Adipocyte (in vitro differentiated cells): ENCODE measurements around the gene NDUFV2.
"Not testable (repeated sequence)": the region's sequence is repeated elsewhere in the genome, so short reads cannot be mapped to it uniquely, and the experiment has no call there.

Experiments
- DNase-seq: peaks from one replicate; pipeline ENCODE4 v3.0.0-alpha.2; 2015; ENCODE audit warnings: low read depth
- H3K27me3 ChIP-seq: replicated peaks from 2 replicates; pipeline ENCODE4 v1.7.0; 2013; ENCODE audit warnings: mild to moderate bottlenecking, low read length, moderate library complexity; ENCODE audit not compliant: control insufficient read depth, insufficient read depth
- H3K36me3 ChIP-seq: 2 replicates; pipeline ENCODE4 v1.7.0; 2013; ENCODE audit warnings: low read length, mild to moderate bottlenecking, moderate library complexity; ENCODE audit not compliant: control insufficient read depth, insufficient read depth, severe bottlenecking
- H3K4me1 ChIP-seq: 2 replicates; pipeline ENCODE4 v1.7.0; 2013; ENCODE audit warnings: mild to moderate bottlenecking, low read length, moderate library complexity; ENCODE audit not compliant: control insufficient read depth, insufficient read depth
- H3K4me3 ChIP-seq: 2 replicates; pipeline ENCODE4 v1.7.0; 2013; ENCODE audit warnings: mild to moderate bottlenecking, low read length, moderate library complexity
- H3K9ac ChIP-seq: 2 replicates; pipeline ENCODE4 v1.7.0; 2013; ENCODE audit warnings: mild to moderate bottlenecking, low read length, moderate library complexity
- H3K9me3 ChIP-seq: 2 replicates; pipeline ENCODE4 v1.7.0; 2013; ENCODE audit warnings: mild to moderate bottlenecking, low read length, moderate library complexity; ENCODE audit not compliant: control insufficient read depth

The NDUFV2 gene

DNA sequence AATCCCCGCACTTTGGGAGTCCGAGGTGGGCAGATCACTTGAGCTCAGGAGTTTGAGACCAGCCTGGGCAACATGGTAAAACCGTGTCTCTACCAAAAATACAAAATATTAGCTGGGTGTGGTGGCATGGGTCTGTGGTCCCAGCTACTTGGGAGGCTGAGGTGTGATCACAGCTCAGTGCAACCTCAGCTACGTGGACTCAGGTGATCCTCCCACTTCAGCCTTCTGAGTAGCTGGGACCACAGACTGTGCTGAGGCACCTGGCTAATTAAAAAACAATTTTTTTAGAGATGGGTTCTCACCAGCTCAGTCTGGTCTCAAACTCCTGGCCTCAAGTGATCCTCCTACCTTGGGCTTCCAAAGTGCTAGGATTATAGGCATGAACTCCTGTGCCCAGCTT is 57.5 kb downstream of the NDUFV2 start:
- H3K36me3 ChIP-seq = no peaks in the 10 kb centered on the region
- no peaks in the 10 kb centered on the region for H3K27me3 ChIP-seq
- no peak overlapping the region for H3K4me3 ChIP-seq
- H3K9me3 ChIP-seq = peaks cover 2% of the 10 kb centered on the region
- H3K9ac ChIP-seq = no peak overlapping the region
- H3K4me1 ChIP-seq = no peaks in the 10 kb centered on the region
- DNase-seq = no peak

DNA sequence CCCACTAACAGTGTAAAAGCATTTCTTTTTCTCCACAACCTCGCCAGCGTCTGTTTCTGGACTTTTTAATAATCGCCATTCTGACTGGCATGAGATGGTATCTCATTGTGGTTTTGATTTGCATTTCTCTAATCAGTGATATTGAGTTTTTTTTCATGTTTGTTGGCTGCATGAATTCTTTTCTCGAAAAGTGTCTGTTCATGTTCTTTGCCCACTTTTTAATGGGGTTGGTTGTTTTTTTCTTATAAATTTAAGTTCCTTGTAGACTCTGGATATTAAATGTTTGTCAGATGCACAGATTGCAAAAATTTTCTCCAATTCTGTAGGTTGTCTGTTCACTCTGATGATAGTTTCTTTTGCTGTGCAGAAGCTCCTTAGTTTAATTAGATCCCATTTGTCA is 60.2 kb downstream of the NDUFV2 start:
- H3K9me3 ChIP-seq, H3K27me3 ChIP-seq, H3K9ac ChIP-seq, DNase-seq, H3K4me1 ChIP-seq, H3K36me3 ChIP-seq, H3K4me3 ChIP-seq: not testable (repeated sequence)

DNA sequence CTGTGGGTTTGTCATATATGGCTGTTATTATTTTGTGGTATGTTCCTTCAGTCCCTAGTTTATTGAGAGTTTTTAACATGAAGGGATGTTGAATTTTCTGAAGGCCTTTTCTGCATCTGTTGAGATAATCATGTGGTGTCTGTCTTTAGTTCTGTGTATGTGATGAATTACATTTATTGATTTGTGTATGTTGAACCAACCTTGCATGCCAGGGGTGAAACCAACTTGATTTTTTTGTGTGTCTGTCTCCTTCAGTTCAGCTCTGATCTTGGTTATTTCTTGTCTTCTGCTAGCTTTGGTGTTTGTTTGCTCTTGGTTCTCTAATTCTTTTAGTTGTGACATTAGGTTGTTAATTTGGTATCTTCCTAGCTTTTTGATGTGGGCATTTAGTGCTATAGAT is 61.6 kb downstream of the NDUFV2 start:
- H3K4me1 ChIP-seq, H3K9me3 ChIP-seq, H3K27me3 ChIP-seq, DNase-seq, H3K4me3 ChIP-seq, H3K36me3 ChIP-seq, H3K9ac ChIP-seq: not testable (repeated sequence)

DNA sequence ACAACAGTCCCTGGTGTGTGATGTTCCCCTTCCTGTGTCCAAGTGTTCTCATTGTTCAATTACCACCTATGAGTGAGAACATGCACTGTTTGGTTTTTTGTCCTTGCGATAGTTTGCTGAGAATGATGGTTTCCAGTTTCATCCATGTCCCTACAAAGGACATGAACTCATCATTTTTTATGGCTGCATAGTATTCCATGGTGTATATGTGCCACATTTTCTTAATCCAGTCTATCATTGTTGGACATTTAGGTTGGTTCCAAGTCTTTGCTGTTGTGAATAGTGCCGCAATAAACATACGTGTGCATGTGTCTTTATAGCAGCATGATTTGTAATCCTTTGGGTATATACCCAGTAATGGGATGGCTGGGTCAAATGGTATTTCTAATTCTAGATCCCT is 63.4 kb downstream of the NDUFV2 start:
- H3K4me3 ChIP-seq, H3K4me1 ChIP-seq, H3K9ac ChIP-seq, H3K9me3 ChIP-seq, DNase-seq, H3K27me3 ChIP-seq, H3K36me3 ChIP-seq: not testable (repeated sequence)

DNA sequence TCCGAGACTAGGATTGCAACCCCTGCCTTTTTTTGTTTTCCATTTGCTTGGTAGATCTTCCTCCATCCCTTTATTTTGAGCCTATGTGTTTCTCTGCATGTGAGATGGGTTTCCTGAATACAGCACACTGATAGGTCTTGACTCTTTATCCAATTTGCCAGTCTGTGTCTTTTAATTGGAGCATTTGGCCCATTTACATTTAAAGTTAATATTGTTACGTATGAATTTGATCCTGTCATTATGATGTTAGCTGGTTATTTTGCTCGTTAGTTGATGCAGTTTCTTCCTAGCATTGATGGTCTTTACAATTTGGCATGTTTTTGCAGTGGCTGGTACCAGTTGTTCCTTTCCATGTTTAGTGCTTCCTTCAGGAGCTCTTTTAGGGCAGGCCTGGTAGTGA is 67.0 kb downstream of the NDUFV2 start:
- H3K4me1 ChIP-seq, H3K36me3 ChIP-seq, DNase-seq: not testable (repeated sequence)

DNA sequence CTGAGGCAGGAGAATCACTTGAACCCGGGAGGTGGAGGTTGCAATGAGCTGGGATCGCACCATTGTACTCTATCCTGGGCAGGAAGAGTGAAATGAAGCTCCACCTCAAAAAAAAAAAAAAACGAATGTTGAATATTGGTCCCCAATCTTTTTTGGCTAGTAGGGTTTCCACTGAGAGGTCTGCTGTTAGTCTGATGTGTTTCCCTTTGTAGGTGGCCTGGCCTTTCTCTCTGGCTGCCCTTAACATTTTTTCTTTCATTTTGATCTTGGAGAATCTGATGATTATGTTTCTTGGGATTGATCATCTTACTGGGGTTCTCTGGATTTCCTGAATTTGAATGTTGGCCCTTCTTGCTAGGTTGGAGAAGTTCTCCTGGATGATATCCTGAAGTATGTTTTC is 69.4 kb downstream of the NDUFV2 start:
- not testable (repeated sequence) for DNase-seq, H3K9ac ChIP-seq, H3K27me3 ChIP-seq, H3K36me3 ChIP-seq, H3K4me3 ChIP-seq, H3K9me3 ChIP-seq
- peaks cover 12% of the 10 kb centered on the region for H3K4me1 ChIP-seq

More for the DNA sequence above, 67.0 kb downstream of the NDUFV2 start:
- H3K9me3 ChIP-seq, H3K27me3 ChIP-seq, H3K4me3 ChIP-seq, H3K9ac ChIP-seq: not testable (repeated sequence)

DNA sequence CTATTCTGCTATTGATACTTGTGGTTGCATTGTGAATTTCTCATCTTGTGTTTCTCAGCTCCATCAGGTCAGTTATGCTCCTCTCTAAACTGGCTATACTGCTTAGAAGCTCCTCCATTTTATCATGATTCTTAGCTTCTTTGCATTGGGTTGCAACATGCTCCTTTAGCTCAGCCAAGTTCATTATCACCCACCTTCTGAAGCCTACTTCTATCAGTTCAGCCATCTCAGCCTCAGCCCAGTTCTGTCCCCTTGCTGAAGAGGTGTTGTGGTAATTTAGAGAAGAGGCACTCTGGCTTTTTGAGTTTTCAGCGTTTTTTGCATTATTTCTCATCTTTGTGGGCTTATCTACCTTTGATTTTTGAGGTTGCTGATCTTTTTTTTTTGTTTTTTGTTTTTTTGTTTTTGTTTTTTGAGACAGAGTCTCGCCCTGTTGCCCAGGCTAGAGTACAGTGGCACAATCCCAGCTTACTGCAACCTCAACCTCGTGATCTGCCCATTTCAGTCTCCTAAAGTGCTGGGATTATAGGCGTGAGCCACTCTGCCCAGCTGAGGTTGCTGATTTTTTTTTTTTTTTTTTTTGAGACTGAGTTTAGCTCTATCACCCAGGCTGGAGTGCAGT is 70.1 kb downstream of the NDUFV2 start:
- Histone ChIP-seq H3K4me1 (peaks cover 19% of the 10 kb centered on the region), H3K9ac (no peak overlapping the region), H3K36me3 (no peaks in the 10 kb centered on the region), H3K9me3 (no peaks in the 10 kb centered on the region), H3K27me3 (no peaks in the 10 kb centered on the region), H3K4me3 (no peak overlapping the region)
- no peak for DNase-seq

DNA sequence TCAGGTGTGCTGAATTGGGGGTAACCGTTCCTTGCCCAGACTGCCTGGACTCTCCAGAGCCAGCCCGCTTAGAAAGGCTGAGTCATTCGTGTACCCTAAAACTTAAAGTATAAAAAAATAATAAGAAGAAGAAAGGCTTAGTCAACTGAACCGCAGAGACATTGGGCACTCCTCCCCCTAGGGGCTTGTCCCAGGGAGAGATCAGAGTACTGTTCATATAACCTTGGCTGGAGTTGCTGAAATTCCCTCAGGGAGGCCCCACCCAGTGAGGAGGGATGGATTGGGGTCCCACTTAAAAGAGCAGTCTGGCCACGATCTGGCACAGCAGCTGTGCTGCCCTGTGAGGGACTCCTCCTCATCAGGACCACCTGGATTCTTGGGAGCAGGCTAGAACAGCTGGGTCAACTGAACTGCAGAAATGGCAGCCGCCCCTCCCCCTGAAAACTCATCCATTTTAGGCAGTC is 71.3 kb downstream of the NDUFV2 start:
- Histone ChIP-seq H3K4me3 (no peak overlapping the region), H3K36me3 (no peaks in the 10 kb centered on the region), H3K4me1 (peaks cover 31% of the 10 kb centered on the region), H3K9me3 (no peaks in the 10 kb centered on the region), H3K9ac (no peak overlapping the region), H3K27me3 (no peaks in the 10 kb centered on the region)
- no peak for DNase-seq

DNA sequence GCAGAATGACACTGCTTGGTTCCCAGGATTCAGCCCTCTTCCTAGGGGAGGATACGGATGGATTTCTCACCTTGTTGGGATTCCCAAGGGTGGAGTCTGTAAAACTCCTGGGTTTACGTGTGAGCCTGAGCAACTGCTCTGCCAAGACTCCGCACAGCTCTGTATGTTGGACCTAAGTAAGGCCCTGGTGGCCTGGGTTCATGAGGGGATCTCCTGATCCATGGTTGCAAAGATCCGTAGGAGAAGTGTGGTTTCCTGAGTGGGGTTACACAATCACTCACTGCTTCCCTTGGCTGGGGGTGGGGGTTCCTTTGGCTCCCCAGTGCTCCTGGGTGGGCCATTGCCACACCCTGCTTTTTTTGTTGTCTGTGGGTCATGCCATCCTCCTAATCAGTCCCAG is 71.8 kb downstream of the NDUFV2 start:
- H3K9me3 ChIP-seq = no peaks in the 10 kb centered on the region

DNA sequence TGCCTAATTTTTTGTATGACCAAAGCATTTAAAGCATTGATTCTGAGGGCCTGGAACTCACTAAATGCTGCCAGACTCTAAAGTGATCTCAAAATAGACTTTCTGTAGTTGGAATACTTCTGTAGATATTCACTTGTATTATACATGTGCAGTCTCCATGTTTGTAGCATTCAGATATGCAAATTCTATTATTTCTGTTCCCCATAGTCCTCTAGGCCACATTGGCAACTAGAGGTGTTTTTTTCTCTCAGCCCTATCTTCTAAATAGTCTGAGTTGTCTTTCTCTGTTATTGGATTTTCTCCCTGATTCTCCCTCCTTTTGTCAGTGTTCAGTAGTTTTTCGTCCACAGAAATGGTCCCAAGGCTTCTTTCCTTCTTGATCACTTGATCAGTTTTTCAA is 72.6 kb downstream of the NDUFV2 start:
- Histone ChIP-seq H3K4me1 (peaks cover 34% of the 10 kb centered on the region), H3K27me3 (no peaks in the 10 kb centered on the region), H3K4me3 (no peak overlapping the region), H3K36me3 (no peaks in the 10 kb centered on the region), H3K9me3 (no peaks in the 10 kb centered on the region), H3K9ac (no peak overlapping the region)
- DNase-seq = no peak

More for the DNA sequence above, 71.8 kb downstream of the NDUFV2 start:
- Histone ChIP-seq H3K4me3 (no peak overlapping the region), H3K36me3 (no peaks in the 10 kb centered on the region), H3K4me1 (peaks cover 34% of the 10 kb centered on the region), H3K9ac (no peak overlapping the region), H3K27me3 (no peaks in the 10 kb centered on the region)
- no peak for DNase-seq

DNA sequence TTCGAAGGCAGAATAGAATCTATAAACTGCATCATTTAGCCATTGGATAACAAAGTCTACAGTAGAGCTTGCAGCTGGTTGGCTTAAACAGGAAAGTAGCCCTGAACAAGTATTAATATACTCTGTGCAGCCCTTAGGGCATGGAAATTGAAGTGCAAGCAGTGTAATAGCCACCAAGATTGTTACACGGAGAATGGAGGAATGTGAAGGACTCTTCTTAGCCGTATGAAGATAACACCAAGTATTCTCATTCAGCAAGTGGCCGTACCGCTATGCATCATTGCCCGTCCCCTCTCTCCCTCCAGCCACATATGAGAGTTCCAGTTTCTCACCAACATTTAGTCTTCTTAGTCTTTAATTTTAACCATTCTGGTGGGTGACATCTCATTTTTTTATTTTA is 74.5 kb downstream of the NDUFV2 start:
- H3K4me1 ChIP-seq = peaks cover 42% of the 10 kb centered on the region
- no peak for DNase-seq
- H3K9me3 ChIP-seq = no peaks in the 10 kb centered on the region
- no peaks in the 10 kb centered on the region for H3K36me3 ChIP-seq
- no peaks in the 10 kb centered on the region for H3K27me3 ChIP-seq
- H3K4me3 ChIP-seq = no peak overlapping the region
- no peak overlapping the region for H3K9ac ChIP-seq

DNA sequence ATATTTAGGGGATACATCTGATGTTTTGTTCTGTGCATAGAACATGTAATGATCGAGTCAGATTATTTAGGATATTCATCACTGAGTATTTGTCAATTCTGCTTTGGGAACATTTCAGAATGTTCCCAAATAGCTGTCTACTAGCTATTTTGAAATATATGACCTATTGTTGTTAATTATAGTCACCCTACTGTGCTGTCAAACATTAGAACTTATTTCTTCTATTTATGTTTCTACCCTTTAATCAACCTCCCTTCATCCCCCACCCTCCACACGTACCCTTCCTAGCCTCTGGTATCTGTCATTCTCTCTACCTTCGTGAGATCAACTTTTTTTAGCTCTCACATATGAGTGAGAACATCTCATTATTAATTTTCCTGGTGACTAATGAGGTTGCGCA is 75.0 kb downstream of the NDUFV2 start:
- Histone ChIP-seq H3K9ac (no peak overlapping the region), H3K9me3 (no peaks in the 10 kb centered on the region), H3K4me3 (no peak overlapping the region), H3K36me3 (peaks cover 1% of the 10 kb centered on the region), H3K27me3 (no peaks in the 10 kb centered on the region), H3K4me1 (peaks cover 42% of the 10 kb centered on the region)
- no peak for DNase-seq
